Calu3 (cell line): ENCODE data around the gene PBLD. TPM values are rescaled to one million over a fixed set of nuclear protein-coding genes. Genes with fewer than 3 reads are reported as not detected.
"Not testable (repeated sequence)": the region's sequence is repeated elsewhere in the genome, so short reads cannot be mapped to it uniquely, and the experiment has no call there.

ENCODE experiments used
- BruUV-seq: library from RNA; stranded (reverse); fragments of 400-500 nt; replicated peaks from 2 replicates; lab custom pipeline; 2021; lab: Mats Ljungman, UMichigan
- CTCF ChIA-PET: fragments of 300-600 bp; sonication (Branson Sonifier 250); formaldehyde crosslinking; loops from one replicate; lab custom pipeline; 2022; ENCODE audit warnings: antibody characterized with exemption; lab: Charles Lee
- DNase-seq: peaks from one replicate; pipeline ENCODE4 v3.0.0; 2022
- H3K27ac Mint-ChIP-seq: one replicate; pipeline ENCODE4 v1.8.0; 2022; ENCODE audit warnings: mixed read lengths; ENCODE audit not compliant: unreplicated experiment
- H3K27me3 Mint-ChIP-seq: one replicate; pipeline ENCODE4 v1.8.0; 2022; ENCODE audit warnings: mixed read lengths; ENCODE audit not compliant: unreplicated experiment
- H3K36me3 Mint-ChIP-seq: one replicate; pipeline ENCODE4 v1.8.0; 2022; ENCODE audit warnings: mild to moderate bottlenecking, moderate library complexity, mixed read lengths; ENCODE audit not compliant: insufficient read depth, unreplicated experiment
- H3K4me1 Mint-ChIP-seq: one replicate; pipeline ENCODE4 v1.8.0; 2022; ENCODE audit warnings: mild to moderate bottlenecking, low read depth, mixed read lengths; ENCODE audit not compliant: unreplicated experiment
- H3K4me3 Mint-ChIP-seq: one replicate; pipeline ENCODE4 v1.8.0; 2022; ENCODE audit warnings: mild to moderate bottlenecking, low read depth, moderate library complexity, mixed read lengths; ENCODE audit not compliant: unreplicated experiment
- H3K9me3 Mint-ChIP-seq: one replicate; pipeline ENCODE4 v1.8.0; 2022; ENCODE audit warnings: low read depth, mixed read lengths; ENCODE audit not compliant: unreplicated experiment
- CTCF ChIP-seq: fragments of 200-600 bp; IDR thresholded peaks from one replicate; pipeline ENCODE4 v1.8.0; 2022; ENCODE audit warnings: antibody characterized with exemption; ENCODE audit not compliant: unreplicated experiment
- intact Hi-C: fragments of 100-400 bp; cut with micrococcal nuclease; formaldehyde crosslinking; loops from one replicate; pipeline ENCODE4 v1.10.0; 2022; ENCODE audit not compliant: unreplicated experiment
- total RNA-seq: library from RNA; stranded (reverse); gene quantifications from 2 replicates; pipeline ENCODE4 v1.2.3, GENCODE V29; 2022

The PBLD gene
- total RNA-seq, 1 experiment from 2014 or later, result 8.9 TPM

- H3K4me1 Mint-ChIP-seq, result no peaks in the 10 kb centered on the region
- intact Hi-C loops, result no loop called here
- peaks cover 4% of the 10 kb centered on the region for H3K36me3 Mint-ChIP-seq
- no TSS peak for BruUV-seq
- H3K27ac Mint-ChIP-seq, result no peak overlapping the region
- no peak for DNase-seq
- no peak for TF ChIP-seq CTCF
- no peaks in the 10 kb centered on the region for H3K9me3 Mint-ChIP-seq
- CTCF ChIA-PET, result interaction anchor here (2.0 kb wide), 1 partner anchor 72 kb away, joined by 4 read pairs; no protein-coding TSS in a partner anchor
- H3K27me3 Mint-ChIP-seq, result no peaks in the 10 kb centered on the region
- no peak overlapping the region for H3K4me3 Mint-ChIP-seq
These were observed 48.4 kb downstream of the PBLD start for GRCh38 chr10:68284062-68285001.

GRCh38 chr10:68280758-68281157 lies 52.0 kb downstream of the PBLD start:
- Mint-ChIP-seq H3K27me3 (no peaks in the 10 kb centered on the region), H3K4me3 (no peak overlapping the region), H3K27ac (no peak overlapping the region), H3K4me1 (no peaks in the 10 kb centered on the region), H3K36me3 (peaks cover 4% of the 10 kb centered on the region), H3K9me3 (peaks cover 6% of the 10 kb centered on the region)
- intact Hi-C loops, result no loop called here
- CTCF ChIA-PET, result no interaction called here
- BruUV-seq, result no TSS peak
- TF ChIP-seq CTCF, result no peak
- DNase-seq, result no peak

GRCh38 chr10:68278906-68279753 lies 53.6 kb downstream of the PBLD start:
- CTCF ChIA-PET, BruUV-seq, H3K4me3 Mint-ChIP-seq: not testable (repeated sequence)

GRCh38 chr10:68277814-68278213 lies 54.9 kb downstream of the PBLD start:
- H3K27me3 Mint-ChIP-seq, H3K4me1 Mint-ChIP-seq, H3K4me3 Mint-ChIP-seq, intact Hi-C loops, H3K27ac Mint-ChIP-seq, H3K9me3 Mint-ChIP-seq, CTCF ChIA-PET, H3K36me3 Mint-ChIP-seq, BruUV-seq, DNase-seq: not testable (repeated sequence)

More at GRCh38 chr10:68278906-68279753, 53.6 kb downstream of the PBLD start:
- H3K9me3 Mint-ChIP-seq, H3K36me3 Mint-ChIP-seq, intact Hi-C loops, H3K27me3 Mint-ChIP-seq, DNase-seq, H3K27ac Mint-ChIP-seq, H3K4me1 Mint-ChIP-seq: not testable (repeated sequence)

GRCh38 chr10:68276224-68276623 lies 56.5 kb downstream of the PBLD start:
- H3K9me3 Mint-ChIP-seq, result peaks cover 6% of the 10 kb centered on the region
- CTCF ChIA-PET, result interaction anchor here (0.7 kb wide), 1 partner anchor 22 kb away, joined by 5 read pairs; no protein-coding TSS in a partner anchor
- DNase-seq, result no peak
- no peaks in the 10 kb centered on the region for H3K27me3 Mint-ChIP-seq
- H3K4me3 Mint-ChIP-seq, result no peak overlapping the region
- BruUV-seq, result no TSS peak
- intact Hi-C loops, result no loop called here
- no peak overlapping the region for H3K27ac Mint-ChIP-seq
- TF ChIP-seq CTCF, result no peak
- peaks cover 5% of the 10 kb centered on the region for H3K4me1 Mint-ChIP-seq
- H3K36me3 Mint-ChIP-seq, result peaks cover 4% of the 10 kb centered on the region
